Measurements from ENCODE around the gene ZNF664.

- TF ChIP-seq CTCF (IDR thresholded peaks at IDR 0.05 in 2 of 3, conservative IDR thresholded peaks at IDR 0.05 in 1 of 3; ENCODE audit: insufficient read depth in 2 of 3, low read depth in 1 of 3, low read length in 3 of 3) (no peak), ZNF407 (IDR thresholded peaks at IDR 0.05; ENCODE audit: low read depth) (no peak), SIX5 (IDR thresholded peaks at IDR 0.05; ENCODE audit: borderline replicate concordance in 1 of 2, insufficient read depth in 1 of 2, low read depth in 1 of 2, low read length in 2 of 2) (no peak), E2F4 (CRISPR knock-in tag; IDR thresholded peaks at IDR 0.05; ENCODE audit: low read depth) (no peak), POLR3A (IDR thresholded peaks at IDR 0.05; ENCODE audit: borderline replicate concordance, extremely low read depth, insufficient read depth, insufficient read length) (no peak), TRIM28 (IDR thresholded peaks at IDR 0.05) (no peak), ATF4 (CRISPR knock-in tag; IDR thresholded peaks at IDR 0.05) (no peak), ZNF609 (CRISPR knock-in tag; IDR thresholded peaks at IDR 0.05; ENCODE audit: borderline replicate concordance) (no peak), SMARCA5 (IDR thresholded peaks at IDR 0.05) (no peak), KLF16 (IDR thresholded peaks at IDR 0.05) (no peak), ZNF398 (CRISPR knock-in tag; IDR thresholded peaks at IDR 0.05) (no peak), GATAD2A (IDR thresholded peaks at IDR 0.05) (no peak)
Observed at GRCh38 chr12:124002021-124002644, 29.1 kb downstream of the ZNF664 start.
